OCI-LY3 (cell line): ENCODE measurements around the gene SDK2.

Experiments used
- H2AFZ ChIP-seq: fragments of 200-600, 300-600 bp; shearing (Covaris generic); 2 replicates; pipeline ENCODE4 v1.6.0; 2014; ENCODE audit warnings: antibody characterized with exemption, low read depth, low read length
- H3K27ac ChIP-seq: fragments of 200-600, 300-600 bp; sonication (generic); 2 replicates; pipeline ENCODE4 v1.5.1; 2014; ENCODE audit warnings: mild to moderate bottlenecking, low read length, moderate library complexity, mixed read lengths
- H3K27me3 ChIP-seq: fragments of 200-600, 300-600 bp; sonication (generic); 2 replicates; pipeline ENCODE4 v1.6.1; 2014; ENCODE audit warnings: low read depth, low read length, mixed read lengths
- H3K36me3 ChIP-seq: fragments of 200-600, 300-600 bp; sonication (generic); replicated peaks from 2 replicates; pipeline ENCODE3; 2014; ENCODE audit warnings: low read depth, low read length, mixed read lengths
- H3K4me1 ChIP-seq: fragments of 300-600, 200-600 bp; sonication (generic); 2 replicates; pipeline ENCODE4 v1.6.1; 2014; ENCODE audit warnings: low read length, mixed read lengths
- H3K4me2 ChIP-seq: fragments of 200-600, 300-600 bp; sonication (generic); 2 replicates; pipeline ENCODE4 v1.6.1; 2014; ENCODE audit warnings: low read length, mixed read lengths
- H3K4me3 ChIP-seq: fragments of 300-600, 200-600 bp; sonication (generic); 2 replicates; pipeline ENCODE4 v1.5.1; 2014; ENCODE audit warnings: antibody characterized with exemption, mild to moderate bottlenecking, low read length, moderate library complexity
- H3K79me2 ChIP-seq: fragments of 300-600, 200-600 bp; shearing (Covaris generic); 2 replicates; pipeline ENCODE4 v1.6.1; 2014; ENCODE audit warnings: mild to moderate bottlenecking, low read length, mixed read lengths
- H3K9ac ChIP-seq: fragments of 300-600, 200-600 bp; shearing (Covaris generic); 2 replicates; pipeline ENCODE4 v1.6.0; 2014; ENCODE audit warnings: mild to moderate bottlenecking, low read length, moderate library complexity
- H3K9me3 ChIP-seq: fragments of 200-600, 300-600 bp; shearing (Covaris generic); 2 replicates; pipeline ENCODE4 v1.6.1; 2014; ENCODE audit warnings: low read length, mixed read lengths; ENCODE audit not compliant: insufficient read depth
- H4K20me1 ChIP-seq: fragments of 200-600, 300-600 bp; sonication (generic); 2 replicates; pipeline ENCODE4 v1.6.1; 2016; ENCODE audit warnings: low read length, mixed read lengths; ENCODE audit not compliant: insufficient read depth
- EZH2phosphoT487 ChIP-seq: fragments of 200-600 bp; shearing (Covaris generic); IDR thresholded peaks from 2 replicates; pipeline ENCODE4 v1.6.1; 2018; ENCODE audit warnings: antibody characterized with exemption, mixed run types, low read depth
- TF ChIP-seq, protein P1 (sequence below): fragments of 200-600, 300-600 bp; sonication (generic); IDR thresholded peaks from 2 replicates; pipeline ENCODE4 v1.5.1; 2014; ENCODE audit warnings: antibody characterized with exemption, low read length, low read depth

Gene SDK2

DNA sequence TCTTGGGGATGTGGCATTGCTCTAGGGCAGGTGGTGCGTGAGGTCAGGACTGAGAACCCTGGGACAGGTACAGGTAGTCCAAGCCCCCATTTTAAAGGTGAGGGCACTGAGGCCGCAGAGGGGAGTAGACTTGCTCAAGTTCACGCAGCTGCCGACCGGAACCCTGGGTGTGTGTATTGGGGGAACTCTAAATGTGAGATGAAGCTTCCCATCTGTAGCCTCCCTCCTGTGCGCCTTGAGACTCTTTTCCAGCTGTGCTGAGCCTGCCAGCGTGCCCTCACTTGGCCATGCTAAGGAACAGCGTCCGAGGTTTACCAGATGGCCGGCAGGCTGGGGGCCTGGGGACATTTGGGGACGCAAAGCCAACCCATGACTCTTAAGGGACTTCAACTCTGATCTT lies 253.4 kb downstream of the SDK2 start:
- H3K9ac ChIP-seq: no peak overlapping the region
- H3K36me3 ChIP-seq: no peaks in the 10 kb centered on the region
- no peaks in the 10 kb centered on the region for H4K20me1 ChIP-seq
- no peak overlapping the region for H2AFZ ChIP-seq
- H3K4me2 ChIP-seq: no peak overlapping the region
- TF ChIP-seq, protein P1, sequence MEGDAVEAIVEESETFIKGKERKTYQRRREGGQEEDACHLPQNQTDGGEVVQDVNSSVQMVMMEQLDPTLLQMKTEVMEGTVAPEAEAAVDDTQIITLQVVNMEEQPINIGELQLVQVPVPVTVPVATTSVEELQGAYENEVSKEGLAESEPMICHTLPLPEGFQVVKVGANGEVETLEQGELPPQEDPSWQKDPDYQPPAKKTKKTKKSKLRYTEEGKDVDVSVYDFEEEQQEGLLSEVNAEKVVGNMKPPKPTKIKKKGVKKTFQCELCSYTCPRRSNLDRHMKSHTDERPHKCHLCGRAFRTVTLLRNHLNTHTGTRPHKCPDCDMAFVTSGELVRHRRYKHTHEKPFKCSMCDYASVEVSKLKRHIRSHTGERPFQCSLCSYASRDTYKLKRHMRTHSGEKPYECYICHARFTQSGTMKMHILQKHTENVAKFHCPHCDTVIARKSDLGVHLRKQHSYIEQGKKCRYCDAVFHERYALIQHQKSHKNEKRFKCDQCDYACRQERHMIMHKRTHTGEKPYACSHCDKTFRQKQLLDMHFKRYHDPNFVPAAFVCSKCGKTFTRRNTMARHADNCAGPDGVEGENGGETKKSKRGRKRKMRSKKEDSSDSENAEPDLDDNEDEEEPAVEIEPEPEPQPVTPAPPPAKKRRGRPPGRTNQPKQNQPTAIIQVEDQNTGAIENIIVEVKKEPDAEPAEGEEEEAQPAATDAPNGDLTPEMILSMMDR: no peak
- H3K9me3 ChIP-seq: no peaks in the 10 kb centered on the region
- H3K4me1 ChIP-seq: no peaks in the 10 kb centered on the region
- no peaks in the 10 kb centered on the region for H3K79me2 ChIP-seq
- H3K27me3 ChIP-seq: no peaks in the 10 kb centered on the region
- no peak overlapping the region for H3K4me3 ChIP-seq
- no peak overlapping the region for H3K27ac ChIP-seq

DNA sequence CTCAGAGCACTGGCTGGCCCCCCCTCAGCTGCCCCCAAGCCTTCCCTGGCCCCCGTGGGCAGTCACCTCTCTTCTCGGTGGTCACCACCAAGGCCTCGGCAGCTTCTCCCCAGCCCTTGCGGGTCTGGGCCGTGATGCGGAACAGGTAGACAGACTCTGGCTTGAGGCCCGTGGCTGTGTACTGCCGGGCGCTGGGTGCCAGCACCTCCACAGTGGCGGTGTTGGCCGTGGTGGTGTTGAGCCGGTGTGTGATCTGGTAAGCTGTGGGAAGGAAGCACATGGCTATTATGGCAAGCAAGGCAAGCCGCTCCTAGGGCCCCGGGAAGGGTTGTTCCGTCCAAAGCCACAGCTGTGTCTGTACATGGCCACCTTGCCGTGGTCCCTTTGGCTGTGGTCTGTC lies 254.0 kb downstream of the SDK2 start:
- H3K79me2 ChIP-seq: no peaks in the 10 kb centered on the region
- TF ChIP-seq, protein P1: no peak
- TF ChIP-seq EZH2phosphoT487: no peak
- no peaks in the 10 kb centered on the region for H3K9me3 ChIP-seq

DNA sequence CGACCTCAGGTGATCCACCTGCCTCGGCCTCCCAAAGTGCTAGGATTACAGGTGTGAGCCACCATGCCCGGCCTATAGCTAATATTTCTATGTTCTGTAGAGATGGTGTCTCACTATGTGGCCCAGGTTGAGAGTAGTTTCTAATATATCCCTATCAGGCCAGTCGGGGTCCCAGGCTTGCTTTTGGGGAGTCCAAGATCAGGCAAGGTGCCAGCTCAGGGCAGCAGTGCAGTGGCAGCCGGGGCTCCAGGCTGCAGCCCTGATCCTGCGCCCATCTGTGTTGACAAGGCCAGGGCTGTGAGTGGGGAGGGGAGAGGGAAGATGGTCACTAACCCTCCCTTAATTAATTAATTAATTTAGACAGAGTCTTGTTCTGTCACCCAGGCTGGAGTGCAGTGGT lies 254.8 kb downstream of the SDK2 start:
- no peaks in the 10 kb centered on the region for H3K27me3 ChIP-seq
- H3K9me3 ChIP-seq: no peaks in the 10 kb centered on the region
- no peak for TF ChIP-seq EZH2phosphoT487
- TF ChIP-seq, protein P1: no peak

More for the DNA sequence above, 254.0 kb downstream of the SDK2 start:
- Histone ChIP-seq H4K20me1 (no peaks in the 10 kb centered on the region), H3K27me3 (no peaks in the 10 kb centered on the region), H3K9ac (no peak overlapping the region), H2AFZ (no peak overlapping the region), H3K4me1 (no peaks in the 10 kb centered on the region), H3K4me3 (no peak overlapping the region), H3K27ac (no peak overlapping the region), H3K36me3 (no peaks in the 10 kb centered on the region), H3K4me2 (no peak overlapping the region)

DNA sequence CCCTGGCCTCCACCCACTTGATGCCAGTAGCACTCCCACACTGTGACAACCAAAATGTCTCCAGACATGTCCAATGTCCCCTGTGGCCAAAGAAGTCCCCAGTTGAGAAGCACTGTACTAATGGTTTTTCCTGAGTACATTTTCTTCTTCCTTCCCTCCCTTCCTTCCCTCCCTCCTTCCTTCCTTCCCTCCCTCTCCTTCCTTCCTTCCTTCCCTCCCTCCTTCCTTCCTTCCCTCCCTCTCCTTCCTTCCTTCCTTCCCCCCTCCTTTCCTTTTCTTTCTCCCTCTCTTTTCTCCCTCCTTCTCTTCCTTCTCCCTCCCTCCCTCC lies 255.7 kb downstream of the SDK2 start:
- Histone ChIP-seq H3K4me1 (no peaks in the 10 kb centered on the region), H4K20me1 (no peaks in the 10 kb centered on the region), H3K9ac (no peak overlapping the region), H3K79me2 (no peaks in the 10 kb centered on the region), H3K27ac (no peak overlapping the region), H3K27me3 (no peaks in the 10 kb centered on the region), H3K4me2 (no peak overlapping the region), H3K4me3 (no peak overlapping the region), H3K36me3 (no peaks in the 10 kb centered on the region), H2AFZ (no peak overlapping the region), H3K9me3 (no peaks in the 10 kb centered on the region)
- TF ChIP-seq, protein P1: no peak
- no peak for TF ChIP-seq EZH2phosphoT487

More for the DNA sequence above, 254.8 kb downstream of the SDK2 start:
- Histone ChIP-seq H3K9ac (no peak overlapping the region), H3K4me1 (no peaks in the 10 kb centered on the region), H3K4me3 (no peak overlapping the region), H3K27ac (no peak overlapping the region), H2AFZ (no peak overlapping the region), H3K4me2 (no peak overlapping the region), H4K20me1 (no peaks in the 10 kb centered on the region), H3K36me3 (no peaks in the 10 kb centered on the region), H3K79me2 (no peaks in the 10 kb centered on the region)
